NT2/D1 (cell line): ENCODE data around the gene MTM1.

Source experiments
- DNase-seq: peaks from one replicate; pipeline ENCODE4 v3.0.0-alpha.2; 2011; ENCODE audit warnings: low read depth, low spot score
- H3K27me3 ChIP-seq: 2 replicates; pipeline ENCODE4 v1.6.0; 2011; ENCODE audit warnings: mild to moderate bottlenecking; ENCODE audit not compliant: insufficient read length, insufficient read depth
- H3K36me3 ChIP-seq: 2 replicates; pipeline ENCODE4 v1.6.1; 2011; ENCODE audit warnings: mild to moderate bottlenecking, low read length, mixed read lengths; ENCODE audit not compliant: insufficient read depth, insufficient read length
- H3K4me1 ChIP-seq: 2 replicates; pipeline ENCODE4 v1.5.1; 2011; ENCODE audit not compliant: insufficient read depth, insufficient read length
- H3K4me3 ChIP-seq: 2 replicates; pipeline ENCODE4 v1.5.1; 2011; ENCODE audit warnings: low read depth; ENCODE audit not compliant: insufficient read length
- H3K9ac ChIP-seq: 2 replicates; pipeline ENCODE4 v1.6.0; 2011; ENCODE audit warnings: low read depth; ENCODE audit not compliant: insufficient read length
- H3K9me3 ChIP-seq: 2 replicates; pipeline ENCODE4 v1.5.1; 2011; ENCODE audit warnings: mild to moderate bottlenecking, low read length; ENCODE audit not compliant: insufficient read depth
- SUZ12 ChIP-seq: IDR thresholded peaks from 2 replicates; pipeline ENCODE4 v1.6.1; 2011; ENCODE audit not compliant: insufficient read length, insufficient read depth; ENCODE audit errors: extremely low read depth
- YY1 ChIP-seq: IDR thresholded peaks from 2 replicates; pipeline ENCODE4 v1.6.1; 2011; ENCODE audit not compliant: insufficient read length, insufficient read depth
- ZNF274 ChIP-seq: IDR thresholded peaks from 2 replicates; pipeline ENCODE4 v1.6.1; 2011; ENCODE audit warnings: mild to moderate bottlenecking, low read depth, low read length

The MTM1 gene

GRCh38 chrX:150568320-150569154, at the start of gene MTM1:
Gene MTM1 (plus strand): TSS chrX:150568621. CDS start chrX:150592615, 23,994 bp downstream.
- H3K4me3 ChIP-seq = peak within 1 kb of the TSS; percentile 57
- H3K9ac ChIP-seq = peak within 1 kb of the TSS; percentile 76
- no peaks in the 10 kb centered on the region for H3K4me1 ChIP-seq
- no peaks in the 10 kb centered on the region for H3K36me3 ChIP-seq
- peak; percentile 81 for DNase-seq
- no peaks in the 10 kb centered on the region for H3K27me3 ChIP-seq
- no peaks in the 10 kb centered on the region for H3K9me3 ChIP-seq
- TF ChIP-seq YY1 (no peak), SUZ12 (no peak), ZNF274 (no peak)

- Histone ChIP-seq H3K36me3 (no peaks in the 10 kb centered on the region), H3K9ac (no peak overlapping the region), H3K9me3 (no peaks in the 10 kb centered on the region), H3K4me1 (no peaks in the 10 kb centered on the region), H3K27me3 (no peaks in the 10 kb centered on the region), H3K4me3 (no peak overlapping the region)
- DNase-seq = no peak
- TF ChIP-seq SUZ12 (no peak), YY1 (no peak), ZNF274 (no peak)
Measured at GRCh38 chrX:150522494-150522893, 45.9 kb upstream of the MTM1 start.

GRCh38 chrX:150525061-150525919, 43.1 kb upstream of the MTM1 start:
- TF ChIP-seq YY1 = no peak
- no peak for TF ChIP-seq ZNF274
- TF ChIP-seq SUZ12 = no peak
- Histone ChIP-seq H3K27me3 (no peaks in the 10 kb centered on the region), H3K4me1 (no peaks in the 10 kb centered on the region), H3K9ac (no peak overlapping the region), H3K36me3 (no peaks in the 10 kb centered on the region), H3K4me3 (no peak overlapping the region), H3K9me3 (no peaks in the 10 kb centered on the region)
- DNase-seq = no peak

- no peaks in the 10 kb centered on the region for H3K36me3 ChIP-seq
- H3K9me3 ChIP-seq = no peaks in the 10 kb centered on the region
- H3K4me1 ChIP-seq = no peaks in the 10 kb centered on the region
- DNase-seq = no peak
- H3K9ac ChIP-seq = no peak overlapping the region
- no peak overlapping the region for H3K4me3 ChIP-seq
- TF ChIP-seq YY1 = no peak
- TF ChIP-seq SUZ12 = no peak
- TF ChIP-seq ZNF274 = no peak
- no peaks in the 10 kb centered on the region for H3K27me3 ChIP-seq
Measured at GRCh38 chrX:150526692-150527091, 41.7 kb upstream of the MTM1 start.

- no peak overlapping the region for H3K9ac ChIP-seq
- no peak for TF ChIP-seq YY1
- TF ChIP-seq SUZ12 = no peak
- TF ChIP-seq ZNF274 = no peak
- H3K27me3 ChIP-seq = no peaks in the 10 kb centered on the region
- H3K9me3 ChIP-seq = no peaks in the 10 kb centered on the region
- H3K4me3 ChIP-seq = no peak overlapping the region
- DNase-seq = no peak
- no peaks in the 10 kb centered on the region for H3K4me1 ChIP-seq
- H3K36me3 ChIP-seq = no peaks in the 10 kb centered on the region
Measured at GRCh38 chrX:150527108-150527507, 41.3 kb upstream of the MTM1 start.

GRCh38 chrX:150529587-150529986, 38.8 kb upstream of the MTM1 start:
- Histone ChIP-seq H3K9me3 (no peaks in the 10 kb centered on the region), H3K27me3 (no peaks in the 10 kb centered on the region), H3K4me3 (no peak overlapping the region), H3K36me3 (no peaks in the 10 kb centered on the region), H3K9ac (no peak overlapping the region), H3K4me1 (no peaks in the 10 kb centered on the region)
- DNase-seq = no peak
- no peak for TF ChIP-seq YY1
- TF ChIP-seq SUZ12 = no peak
- TF ChIP-seq ZNF274 = no peak

GRCh38 chrX:150530821-150531220, 37.6 kb upstream of the MTM1 start:
- Histone ChIP-seq H3K9ac (no peak overlapping the region), H3K9me3 (no peaks in the 10 kb centered on the region), H3K27me3 (no peaks in the 10 kb centered on the region), H3K4me3 (no peak overlapping the region), H3K4me1 (no peaks in the 10 kb centered on the region), H3K36me3 (no peaks in the 10 kb centered on the region)
- DNase-seq = no peak
- TF ChIP-seq ZNF274 = no peak
- TF ChIP-seq YY1 = no peak
- no peak for TF ChIP-seq SUZ12
